ENCODE results near the gene LIPC. TPM values are rescaled to one million over a fixed set of nuclear protein-coding genes. Genes with fewer than 3 reads are reported as not detected.

LIPC gene
- total RNA-seq, 1 donor from 2014 or later = 0.62 TPM

- Mint-ChIP-seq H3K27me3 (ENCODE audit: insufficient read depth) (peaks cover 14% of the 10 kb centered on the region), H3K36me3 (ENCODE audit: low read depth) (no peaks in the 10 kb centered on the region), H3K9me3 (no peaks in the 10 kb centered on the region), H3K27ac (no peak overlapping the region), H3K4me3 (no peak overlapping the region), H3K4me1 (ENCODE audit: low read depth) (no peaks in the 10 kb centered on the region)
- DNase-seq (ENCODE audit: low spot score) = no peak
- intact Hi-C loops (cut with micrococcal nuclease) = no loop called here
These were observed 35.6 kb upstream of the LIPC start for GRCh38 chr15:58396181-58396580.

- Mint-ChIP-seq H3K27ac (no peak overlapping the region), H3K9me3 (no peaks in the 10 kb centered on the region), H3K36me3 (ENCODE audit: low read depth) (no peaks in the 10 kb centered on the region), H3K27me3 (ENCODE audit: insufficient read depth) (peaks cover 10% of the 10 kb centered on the region), H3K4me3 (no peak overlapping the region), H3K4me1 (ENCODE audit: low read depth) (no peaks in the 10 kb centered on the region)
- no peak for DNase-seq (ENCODE audit: low spot score)
- intact Hi-C loops (cut with micrococcal nuclease) = no loop called here
These were observed 33.7 kb upstream of the LIPC start for GRCh38 chr15:58398071-58398470.

GRCh38 chr15:58398643-58399042 lies 33.1 kb upstream of the LIPC start:
- no peak for DNase-seq (ENCODE audit: low spot score)
- Mint-ChIP-seq H3K27me3 (ENCODE audit: insufficient read depth) (peaks cover 10% of the 10 kb centered on the region), H3K27ac (no peak overlapping the region), H3K36me3 (ENCODE audit: low read depth) (no peaks in the 10 kb centered on the region), H3K4me3 (no peak overlapping the region), H3K9me3 (peaks cover 6% of the 10 kb centered on the region), H3K4me1 (ENCODE audit: low read depth) (no peaks in the 10 kb centered on the region)
- intact Hi-C loops (cut with micrococcal nuclease) = no loop called here

GRCh38 chr15:58399739-58400138 lies 32.1 kb upstream of the LIPC start:
- Mint-ChIP-seq H3K27ac (no peak overlapping the region), H3K4me3 (no peak overlapping the region), H3K4me1 (ENCODE audit: low read depth) (no peaks in the 10 kb centered on the region), H3K36me3 (ENCODE audit: low read depth) (no peaks in the 10 kb centered on the region), H3K27me3 (ENCODE audit: insufficient read depth) (peaks cover 9% of the 10 kb centered on the region), H3K9me3 (peaks cover 6% of the 10 kb centered on the region)
- intact Hi-C loops (cut with micrococcal nuclease) = no loop called here
- DNase-seq (ENCODE audit: low spot score) = no peak

- H3K4me3 Mint-ChIP-seq = no peak overlapping the region
- no peaks in the 10 kb centered on the region for H3K4me1 Mint-ChIP-seq (ENCODE audit: low read depth)
- no peak for DNase-seq (ENCODE audit: low spot score)
- H3K9me3 Mint-ChIP-seq = peaks cover 6% of the 10 kb centered on the region
- no peak overlapping the region for H3K27ac Mint-ChIP-seq
- intact Hi-C loops (cut with micrococcal nuclease) = no loop called here
- H3K27me3 Mint-ChIP-seq (ENCODE audit: insufficient read depth) = peaks cover 5% of the 10 kb centered on the region
- no peaks in the 10 kb centered on the region for H3K36me3 Mint-ChIP-seq (ENCODE audit: low read depth)
These were observed 30.5 kb upstream of the LIPC start for GRCh38 chr15:58401276-58401675.

- no peak for DNase-seq (ENCODE audit: low spot score)
- Mint-ChIP-seq H3K9me3 (peaks cover 6% of the 10 kb centered on the region), H3K4me3 (no peak overlapping the region), H3K27ac (no peak overlapping the region), H3K4me1 (ENCODE audit: low read depth) (no peaks in the 10 kb centered on the region), H3K27me3 (ENCODE audit: insufficient read depth) (peaks cover 5% of the 10 kb centered on the region), H3K36me3 (ENCODE audit: low read depth) (no peaks in the 10 kb centered on the region)
- intact Hi-C loops (cut with micrococcal nuclease) = no loop called here
These were observed 29.7 kb upstream of the LIPC start for GRCh38 chr15:58401991-58402649.

GRCh38 chr15:58403581-58403980 lies 28.2 kb upstream of the LIPC start:
- Mint-ChIP-seq H3K36me3 (ENCODE audit: low read depth) (no peaks in the 10 kb centered on the region), H3K27me3 (ENCODE audit: insufficient read depth) (peaks cover 5% of the 10 kb centered on the region), H3K4me1 (ENCODE audit: low read depth) (no peaks in the 10 kb centered on the region), H3K9me3 (peaks cover 6% of the 10 kb centered on the region), H3K4me3 (no peak overlapping the region), H3K27ac (no peak overlapping the region)
- DNase-seq (ENCODE audit: low spot score) = no peak
- intact Hi-C loops (cut with micrococcal nuclease) = no loop called here

GRCh38 chr15:58404020-58404419 lies 27.8 kb upstream of the LIPC start:
- H3K4me3 Mint-ChIP-seq = no peak overlapping the region
- intact Hi-C loops (cut with micrococcal nuclease) = no loop called here
- H3K27me3 Mint-ChIP-seq (ENCODE audit: insufficient read depth) = peaks cover 5% of the 10 kb centered on the region
- no peaks in the 10 kb centered on the region for H3K4me1 Mint-ChIP-seq (ENCODE audit: low read depth)
- no peaks in the 10 kb centered on the region for H3K36me3 Mint-ChIP-seq (ENCODE audit: low read depth)
- peaks cover 6% of the 10 kb centered on the region for H3K9me3 Mint-ChIP-seq
- no peak for DNase-seq (ENCODE audit: low spot score)
- no peak overlapping the region for H3K27ac Mint-ChIP-seq

- Mint-ChIP-seq H3K9me3 (peaks cover 6% of the 10 kb centered on the region), H3K27me3 (ENCODE audit: insufficient read depth) (peaks cover 2% of the 10 kb centered on the region), H3K4me3 (no peak overlapping the region), H3K4me1 (ENCODE audit: low read depth) (peaks cover 5% of the 10 kb centered on the region), H3K27ac (no peak overlapping the region), H3K36me3 (ENCODE audit: low read depth) (no peaks in the 10 kb centered on the region)
- intact Hi-C loops (cut with micrococcal nuclease) = no loop called here
- no peak for DNase-seq (ENCODE audit: low spot score)
These were observed 27.1 kb upstream of the LIPC start for GRCh38 chr15:58404722-58405121.

- Mint-ChIP-seq H3K4me1 (ENCODE audit: low read depth) (peaks cover 16% of the 10 kb centered on the region), H3K9me3 (peaks cover 6% of the 10 kb centered on the region), H3K36me3 (ENCODE audit: low read depth) (peaks cover 2% of the 10 kb centered on the region), H3K27me3 (ENCODE audit: insufficient read depth) (peaks cover 2% of the 10 kb centered on the region), H3K4me3 (no peak overlapping the region), H3K27ac (no peak overlapping the region)
- intact Hi-C loops (cut with micrococcal nuclease) = no loop called here
- no peak for DNase-seq (ENCODE audit: low spot score)
These were observed 25.9 kb upstream of the LIPC start for GRCh38 chr15:58405865-58406264.

GRCh38 chr15:58406811-58407210 lies 25.0 kb upstream of the LIPC start:
- no peak for DNase-seq (ENCODE audit: low spot score)
- H3K9me3 Mint-ChIP-seq = peaks cover 6% of the 10 kb centered on the region
- intact Hi-C loops (cut with micrococcal nuclease) = no loop called here

GRCh38 chr15:58407236-58407775 lies 24.5 kb upstream of the LIPC start:
- Mint-ChIP-seq H3K27ac (no peak overlapping the region), H3K4me1 (ENCODE audit: low read depth) (peaks cover 28% of the 10 kb centered on the region), H3K4me3 (no peak overlapping the region), H3K27me3 (ENCODE audit: insufficient read depth) (peaks cover 2% of the 10 kb centered on the region), H3K36me3 (ENCODE audit: low read depth) (peaks cover 2% of the 10 kb centered on the region), H3K9me3 (peaks cover 6% of the 10 kb centered on the region)
- intact Hi-C loops (cut with micrococcal nuclease) = no loop called here
- DNase-seq (ENCODE audit: low spot score) = no peak

More at GRCh38 chr15:58406811-58407210, 25.0 kb upstream of the LIPC start:
- Mint-ChIP-seq H3K36me3 (ENCODE audit: low read depth) (peaks cover 2% of the 10 kb centered on the region), H3K27ac (no peak overlapping the region), H3K4me3 (no peak overlapping the region), H3K27me3 (ENCODE audit: insufficient read depth) (peaks cover 2% of the 10 kb centered on the region), H3K4me1 (ENCODE audit: low read depth) (peaks cover 24% of the 10 kb centered on the region)

- Mint-ChIP-seq H3K36me3 (ENCODE audit: low read depth) (peaks cover 2% of the 10 kb centered on the region), H3K9me3 (peaks cover 6% of the 10 kb centered on the region)
These were observed 24.0 kb upstream of the LIPC start for GRCh38 chr15:58407778-58408177.

More at GRCh38 chr15:58407778-58408177, 24.0 kb upstream of the LIPC start:
- H3K27me3 Mint-ChIP-seq (ENCODE audit: insufficient read depth) = peaks cover 2% of the 10 kb centered on the region
- no peak overlapping the region for H3K27ac Mint-ChIP-seq
- H3K4me1 Mint-ChIP-seq (ENCODE audit: low read depth) = peaks cover 28% of the 10 kb centered on the region
- intact Hi-C loops (cut with micrococcal nuclease) = no loop called here
- no peak for DNase-seq (ENCODE audit: low spot score)
- no peak overlapping the region for H3K4me3 Mint-ChIP-seq
